K562 (cell line): ENCODE results near the gene CHMP3. TPM values are rescaled to one million over a fixed set of nuclear protein-coding genes. Genes with fewer than 3 reads are reported as not detected.

Experiments
- ATAC-seq: fragments of 200-7000 bp; cut with Tn5 transposase; 3 replicates; pipeline ENCODE4 v1.9.1; 2020; ENCODE audit warnings: moderate library complexity
- BruUV-seq: library from RNA; stranded (reverse); fragments of 400-500 nt; replicated peaks from 2 replicates; lab custom pipeline; 2021; lab: Mats Ljungman, UMichigan
- CTCF ChIA-PET: fragments of 300-600 bp; formaldehyde crosslinking; extraction: SDS; loops from one replicate; lab custom pipeline; 2021; ENCODE audit warnings: low intra/inter-chr PET ratio; lab: Yijun Ruan, JAX
- POLR2A ChIA-PET: fragments of 300-600, 350-650 bp; sonication (Branson Sonifier 250); formaldehyde crosslinking; extraction: SDS; loops from one replicate; lab custom pipeline; 2021; ENCODE audit warnings: antibody characterized with exemption, inconsistent platforms; lab: Yijun Ruan, JAX
- DNase-seq, 4 experiments: peaks; one replicate each; pipeline versions ENCODE4 v3.0.0 to v3.0.0-alpha.2; 2011 to 2018; ENCODE audit warnings: low spot score in 3 of 4, mixed read lengths in 3 of 4; ENCODE audit errors: extremely low read depth in 1 of 4
- FAIRE-seq: peaks from 2 replicates; lab custom pipeline; 2011; peaks lifted over from hg19 to GRCh38; lab: Jason Lieb, UNC
- H2AFZ ChIP-seq: 2 replicates; pipeline ENCODE4 v1.6.0; 2011; ENCODE audit warnings: low read depth, low read length, control low read depth, inconsistent platforms
- H3K27ac ChIP-seq: fragments of 200-600 bp; 3 replicates; pipeline ENCODE4 v1.8.0; 2011; ENCODE audit warnings: low read depth, mild to moderate bottlenecking, control low read depth, inconsistent platforms, low read length, moderate library complexity, mixed read lengths; ENCODE audit errors: extremely low read depth
- H3K27me3 ChIP-seq, 2 experiments: fragments of 300-600 bp in 1 of 2; 2 replicates in 1 of 2; 3 replicates in 1 of 2; pipeline versions ENCODE4 v1.6.0 to v1.8.0; 2011; ENCODE audit warnings: inconsistent platforms in 2 of 2, low read length in 2 of 2, mild to moderate bottlenecking in 1 of 2, mixed read lengths in 1 of 2, moderate library complexity in 1 of 2; ENCODE audit not compliant: control insufficient read depth in 2 of 2, insufficient read depth in 2 of 2
- H3K36me3 ChIP-seq: fragments of 300-600 bp; 3 replicates; pipeline ENCODE4 v1.8.0; 2011; ENCODE audit warnings: mild to moderate bottlenecking, low read length, inconsistent platforms; ENCODE audit not compliant: control insufficient read depth, insufficient read depth
- H3K4me1 ChIP-seq, 2 experiments: fragments of 200-600 bp in 1 of 2; replicated peaks in 1 of 2; 2 replicates in 1 of 2; 3 replicates in 1 of 2; pipeline versions ENCODE4 v1.5.1 to v1.8.0; 2011; ENCODE audit warnings: inconsistent platforms in 2 of 2, low read length in 2 of 2, mild to moderate bottlenecking in 1 of 2, mixed read lengths in 1 of 2, moderate library complexity in 1 of 2; ENCODE audit not compliant: control insufficient read depth in 2 of 2, insufficient read depth in 2 of 2
- H3K4me2 ChIP-seq: 2 replicates; pipeline ENCODE4 v1.6.1; 2011; ENCODE audit warnings: low read length, control low read depth, inconsistent platforms, mixed read lengths; ENCODE audit not compliant: insufficient read depth
- H3K4me3 ChIP-seq: fragments of 200-600 bp; sonication (generic), shearing (Covaris generic); 2 replicates; pipeline ENCODE4 v1.5.1; 2016; ENCODE audit warnings: control low read depth, inconsistent platforms
- H3K79me2 ChIP-seq: fragments of 200-600 bp; 3 replicates; pipeline ENCODE4 v1.8.0; 2011; ENCODE audit warnings: low read length, inconsistent platforms; ENCODE audit not compliant: control insufficient read depth, insufficient read depth
- H3K9ac ChIP-seq, 2 experiments: 2 replicates each; pipeline versions ENCODE4 v1.6.0 to v1.6.1; 2011; ENCODE audit warnings: low read depth in 2 of 2, low read length in 2 of 2, control low read depth in 1 of 2, inconsistent platforms in 1 of 2, mild to moderate bottlenecking in 1 of 2, mixed read lengths in 1 of 2; ENCODE audit not compliant: insufficient read depth in 1 of 2
- H3K9me1 ChIP-seq: one replicate; pipeline ENCODE4 v1.6.0; 2011; ENCODE audit warnings: inconsistent platforms, mild to moderate bottlenecking, low read length, moderate library complexity; ENCODE audit not compliant: control insufficient read depth, insufficient read depth
- H3K9me3 ChIP-seq: replicated peaks from 2 replicates; pipeline ENCODE4 v1.5.1; 2011; ENCODE audit warnings: low read depth, low read length, inconsistent platforms; ENCODE audit not compliant: control insufficient read depth, insufficient read depth
- H4K20me1 ChIP-seq: replicated peaks from 2 replicates; pipeline ENCODE4 v1.6.1; 2011; ENCODE audit warnings: low read length, inconsistent platforms, mixed read lengths; ENCODE audit not compliant: control insufficient read depth, insufficient read depth
- BMI1 ChIP-seq: fragments of 150-350 bp; IDR thresholded peaks from 2 replicates; pipeline ENCODE4 v1.6.1; 2014; ENCODE audit warnings: low read length
- CBFA2T2 ChIP-seq: fragments of 450-650 bp; conservative IDR thresholded peaks from 2 replicates; pipeline ENCODE4 v1.6.1; 2017; ENCODE audit warnings: mild to moderate bottlenecking
- CBX3 ChIP-seq, 2 experiments: IDR thresholded peaks; 1 replicate in 1 of 2; 2 replicates in 1 of 2; pipeline ENCODE4 v1.6.1; 2012; ENCODE audit warnings: inconsistent platforms in 2 of 2, low read length in 2 of 2, borderline replicate concordance in 1 of 2, control low read depth in 1 of 2
- CBX5 ChIP-seq: IDR thresholded peaks from 2 replicates; pipeline ENCODE4 v1.6.1; 2014; ENCODE audit warnings: low read depth, borderline replicate concordance
- ETS2 ChIP-seq: IDR thresholded peaks from 2 replicates; pipeline ENCODE4 v1.6.1; 2016; ENCODE audit warnings: borderline replicate concordance, missing genetic modification characterization, mild to moderate bottlenecking, moderate library complexity, missing compliant biosample characterization; ENCODE audit not compliant: poor library complexity, severe bottlenecking
- KLF1 ChIP-seq: fragments of 450-650 bp; IDR thresholded peaks from 2 replicates; pipeline ENCODE4 v1.6.1; 2016; ENCODE audit warnings: missing genetic modification characterization, missing compliant biosample characterization
- PHB ChIP-seq: fragments of 250-450 bp; sonication (Bioruptor Pico); IDR thresholded peaks from 2 replicates; pipeline ENCODE4 v1.5.0; 2021
- PHF21A ChIP-seq: fragments of 450-650 bp; IDR thresholded peaks from 2 replicates; pipeline ENCODE4 v1.6.1; 2017; ENCODE audit warnings: low read depth, borderline replicate concordance
- POLR2G ChIP-seq: fragments of 200-400 bp; formaldehyde crosslinking; IDR thresholded peaks from 2 replicates; pipeline ENCODE4 v1.6.1; 2017; ENCODE audit warnings: low read depth, mild to moderate bottlenecking, antibody characterized with exemption, low read length, moderate library complexity
- POLR3G ChIP-seq: IDR thresholded peaks from 2 replicates; pipeline ENCODE4 v1.6.1; 2011; ENCODE audit not compliant: insufficient read length, insufficient replicate concordance; ENCODE audit errors: extremely low read depth
- PYGO2 ChIP-seq: fragments of 450-650 bp; IDR thresholded peaks from 2 replicates; pipeline ENCODE4 v1.6.1; 2016; ENCODE audit warnings: mild to moderate bottlenecking, missing genetic modification characterization, moderate library complexity, missing compliant biosample characterization
- SAFB2 ChIP-seq: fragments of 200-400 bp; formaldehyde crosslinking; IDR thresholded peaks from 2 replicates; pipeline ENCODE4 v1.6.1; 2018; ENCODE audit warnings: borderline replicate concordance, low read length, low read depth, moderate library complexity; ENCODE audit not compliant: severe bottlenecking
- SP1 ChIP-seq: sonication (generic); formaldehyde crosslinking; IDR thresholded peaks from 2 replicates; pipeline ENCODE4 v1.8.1; 2022; ENCODE audit warnings: mild to moderate bottlenecking, missing genetic modification reagents
- TAF7 ChIP-seq: fragments of 450-650 bp; IDR thresholded peaks from 2 replicates; pipeline ENCODE4 v1.6.1; 2016; ENCODE audit warnings: missing genetic modification characterization, missing compliant biosample characterization
- TRIM24 ChIP-seq, 2 experiments: fragments of 450-650 bp; IDR thresholded peaks; 2 replicates each; pipeline ENCODE4 v1.6.1; 2016
- ZNF263 ChIP-seq: sonication (generic); formaldehyde crosslinking; IDR thresholded peaks from 2 replicates; pipeline ENCODE4 v1.8.0; 2022; ENCODE audit warnings: mild to moderate bottlenecking, missing genetic modification reagents, borderline replicate concordance
- ZNF644 ChIP-seq: fragments of 200-800 bp; sonication (Bioruptor generic); IDR thresholded peaks from 2 replicates; pipeline ENCODE4 v1.6.1; 2016; ENCODE audit warnings: low read depth, missing genetic modification characterization, missing compliant biosample characterization
- ZNF766 ChIP-seq: fragments of 200-800 bp; sonication (Bioruptor generic); conservative IDR thresholded peaks from 2 replicates; pipeline ENCODE4 v1.6.1; 2016; ENCODE audit warnings: missing genetic modification characterization, missing compliant biosample characterization
- WGBS: fragments of 100-300 bp; shearing (Covaris generic); methylation state at CpG from one replicate; pipeline ENCODE4 v1.1.6; 2016; ENCODE audit warnings: low coverage, mixed read lengths; ENCODE audit not compliant: insufficient coverage; ENCODE audit errors: missing lambda C conversion rate; 5-methylcytosine and 5-hydroxymethylcytosine counted together
- in situ Hi-C: fragments of 300-500 bp; cut with MboI; formaldehyde crosslinking; loops from 4 replicates; pipeline ENCODE4 v1.15.0; 2018; ENCODE audit warnings: inconsistent platforms, mixed read lengths
- intact Hi-C: fragments of 100-400 bp; cut with micrococcal nuclease; formaldehyde crosslinking; loops from 2 replicates; pipeline ENCODE4 v1.14.2; 2022
- polyA plus RNA-seq, 8 experiments: library from polyadenylated mRNA; depleted of rRNA in 4 of 8; stranded (reverse) in 5 of 8; unstranded in 3 of 8; fragments of >200 nt; fragmentation: Nextera tagmentation in 2 of 8; fragmentation: Illumina TruSeq in 1 of 8; extraction: Ambion mirVana in 2 of 8; extraction: Trizol in 1 of 8; gene quantifications; 2 replicates each; pipeline versions ENCODE4 v1.2.1 to v1.2.3, GENCODE V29; 2011 to 2014; ENCODE audit warnings: inconsistent platforms in 1 of 8, missing spikeins in 1 of 8
- total RNA-seq, 7 experiments: library from RNA; depleted of rRNA in 6 of 7; stranded (reverse); fragments of >200 nt in 6 of 7; fragmentation: Illumina TruSeq in 2 of 7; extraction: Trizol in 2 of 7; gene quantifications; 2 replicates each; pipeline versions ENCODE4 v1.2.1 to v1.2.3, GENCODE V29; 2011 to 2021; ENCODE audit warnings: low replicate concordance in 1 of 7

CHMP3 gene
- total and polyA plus RNA-seq, 9 of the 15 experiments (the other 6 are each of a cell fraction or from before 2014, with no cell fraction given) = 20.6 to 52.5 (median 31.7) TPM

DNA sequence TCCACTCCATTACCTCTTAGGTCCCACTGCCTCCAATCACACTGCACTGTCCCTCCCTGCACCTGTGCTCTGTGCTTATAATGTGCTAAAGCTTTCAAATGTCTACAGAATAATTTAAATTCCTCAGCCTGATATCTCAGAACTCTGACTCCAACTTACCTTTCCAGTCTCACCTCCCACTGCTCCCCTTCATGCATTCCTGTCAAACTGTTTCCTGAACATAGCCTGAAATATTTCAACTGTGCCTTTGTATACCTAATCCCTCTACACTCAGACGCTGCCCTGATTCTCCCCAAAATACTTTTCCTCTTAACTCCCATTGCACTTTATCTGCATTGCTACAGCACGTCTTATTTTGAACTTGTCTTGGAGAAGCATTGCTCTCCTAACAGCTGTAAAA lies 40.5 kb downstream of the CHMP3 start (continued):
- no peak for TF ChIP-seq ZNF644 (tag)

DNA sequence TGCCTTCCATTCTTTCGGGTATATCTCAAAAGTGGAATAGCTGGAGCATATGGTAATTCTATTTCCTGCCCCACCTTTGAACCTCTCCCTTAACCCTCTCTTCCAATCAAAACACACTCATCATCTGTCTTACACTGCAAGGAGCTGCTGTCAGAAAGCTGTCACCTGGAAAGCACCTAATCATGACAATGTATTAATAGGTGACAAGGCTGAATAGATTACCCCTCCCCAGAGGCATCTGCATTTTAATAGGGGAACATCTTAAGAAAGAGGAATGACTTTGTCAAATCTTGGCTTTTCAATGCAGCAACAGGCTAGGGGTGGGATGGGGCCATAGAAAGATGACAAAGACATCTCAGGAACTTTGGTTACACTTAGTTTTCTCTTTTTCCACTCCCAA lies 41.3 kb downstream of the CHMP3 start:
- Histone ChIP-seq H3K27me3 (no peaks in the 10 kb centered on the region), H3K27ac (no peak overlapping the region), H3K4me2 (no peak overlapping the region), H4K20me1 (no peaks in the 10 kb centered on the region), H3K9me3 (no peaks in the 10 kb centered on the region; the same call in 1 of the 2 replicates), H3K9me1 (no peaks in the 10 kb centered on the region), H2AFZ (no peak overlapping the region), H3K79me2 (no peaks in the 10 kb centered on the region), H3K4me1 (no peaks in the 10 kb centered on the region), H3K9ac (no peak overlapping the region), H3K36me3 (no peaks in the 10 kb centered on the region; the same call in 2 of the 3 replicates), H3K4me3 (no peak overlapping the region)
- in situ Hi-C loops = no loop called here
- FAIRE-seq = no peak
- intact Hi-C loops = no loop called here
- POLR2A ChIA-PET = no interaction called here
- no peak for DNase-seq
- 44% methylated on average over 1 of the region's 1 CpG for WGBS
- CTCF ChIA-PET = no interaction called here
- no TSS peak for BruUV-seq
- TF ChIP-seq SP1 (CRISPR knock-in tag) = no peak
- no peak for ATAC-seq

DNA sequence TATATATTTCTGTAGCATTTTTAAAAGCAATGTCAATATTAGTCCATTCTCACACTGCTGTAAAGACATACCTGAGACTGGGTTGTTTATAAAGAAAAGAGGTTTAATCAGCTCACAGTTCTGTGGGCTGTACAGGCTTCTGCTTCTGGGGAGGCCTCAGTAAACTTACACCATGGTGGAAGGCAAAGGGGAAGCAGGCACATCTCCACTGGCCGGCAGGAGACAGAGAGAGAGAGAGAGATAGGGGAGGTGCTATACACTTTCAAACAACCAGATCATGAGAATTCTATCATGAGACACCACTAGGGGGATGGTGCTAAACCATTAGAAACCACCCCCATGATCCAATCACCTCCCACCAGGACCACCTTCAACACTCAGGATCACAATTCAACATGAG lies 43.1 kb downstream of the CHMP3 start:
- in situ Hi-C loops = no loop called here
- ChIA-PET CTCF (no interaction called here), POLR2A (no interaction called here)
- Histone ChIP-seq H3K9ac (no peak overlapping the region), H3K27ac (no peak overlapping the region), H3K79me2 (no peaks in the 10 kb centered on the region), H3K9me3 (no peaks in the 10 kb centered on the region; the same call in 1 of the 2 replicates), H3K27me3 (no peaks in the 10 kb centered on the region), H3K4me2 (no peak overlapping the region), H2AFZ (no peak overlapping the region), H3K36me3 (no peaks in the 10 kb centered on the region; the same call in 2 of the 3 replicates), H3K4me3 (no peak overlapping the region), H4K20me1 (no peaks in the 10 kb centered on the region), H3K4me1 (no peaks in the 10 kb centered on the region), H3K9me1 (no peaks in the 10 kb centered on the region)
- WGBS = 71% methylated on average over 1 of the region's 1 CpG
- ATAC-seq = no peak
- intact Hi-C loops = no loop called here
- DNase-seq = peak in 1 of 4 experiments; percentile 8
- no peak for FAIRE-seq
- no TSS peak for BruUV-seq
- TF ChIP-seq TRIM24 (IDR thresholded peaks at IDR 0.05) (no peak), CBX3 (IDR thresholded peaks at IDR 0.05; ENCODE audit: borderline replicate concordance in 1 of 2, low read length in 2 of 2) (peak in 1 of 2 experiments; percentile 32; a peak in 1 of 3 replicates), PYGO2 (tag) (no peak), ZNF766 (CRISPR knock-in tag) (peak; percentile 62), CBX5 (0 out of 2 replicates have a peak, but pooled peaks have one; percentile 16), POLR3G (no peak), ETS2 (tag) (no peak), BMI1 (no peak), ZNF263 (CRISPR knock-in tag) (no peak), PHF21A (no peak), TAF7 (no peak), CBFA2T2 (no peak), KLF1 (tag) (no peak), POLR2G (no peak), SAFB2 (no peak), PHB (CRISPR knock-in tag) (no peak)
